HG02973 (cell line): ENCODE measurements around the gene ACOT7.

Experiments
- ATAC-seq: cut with Tn5 transposase; IDR thresholded peaks from one replicate; pipeline ENCODE4 v1.9.1; 2021; ENCODE audit warnings: moderate library complexity; ENCODE audit not compliant: unreplicated experiment

Gene ACOT7

DNA sequence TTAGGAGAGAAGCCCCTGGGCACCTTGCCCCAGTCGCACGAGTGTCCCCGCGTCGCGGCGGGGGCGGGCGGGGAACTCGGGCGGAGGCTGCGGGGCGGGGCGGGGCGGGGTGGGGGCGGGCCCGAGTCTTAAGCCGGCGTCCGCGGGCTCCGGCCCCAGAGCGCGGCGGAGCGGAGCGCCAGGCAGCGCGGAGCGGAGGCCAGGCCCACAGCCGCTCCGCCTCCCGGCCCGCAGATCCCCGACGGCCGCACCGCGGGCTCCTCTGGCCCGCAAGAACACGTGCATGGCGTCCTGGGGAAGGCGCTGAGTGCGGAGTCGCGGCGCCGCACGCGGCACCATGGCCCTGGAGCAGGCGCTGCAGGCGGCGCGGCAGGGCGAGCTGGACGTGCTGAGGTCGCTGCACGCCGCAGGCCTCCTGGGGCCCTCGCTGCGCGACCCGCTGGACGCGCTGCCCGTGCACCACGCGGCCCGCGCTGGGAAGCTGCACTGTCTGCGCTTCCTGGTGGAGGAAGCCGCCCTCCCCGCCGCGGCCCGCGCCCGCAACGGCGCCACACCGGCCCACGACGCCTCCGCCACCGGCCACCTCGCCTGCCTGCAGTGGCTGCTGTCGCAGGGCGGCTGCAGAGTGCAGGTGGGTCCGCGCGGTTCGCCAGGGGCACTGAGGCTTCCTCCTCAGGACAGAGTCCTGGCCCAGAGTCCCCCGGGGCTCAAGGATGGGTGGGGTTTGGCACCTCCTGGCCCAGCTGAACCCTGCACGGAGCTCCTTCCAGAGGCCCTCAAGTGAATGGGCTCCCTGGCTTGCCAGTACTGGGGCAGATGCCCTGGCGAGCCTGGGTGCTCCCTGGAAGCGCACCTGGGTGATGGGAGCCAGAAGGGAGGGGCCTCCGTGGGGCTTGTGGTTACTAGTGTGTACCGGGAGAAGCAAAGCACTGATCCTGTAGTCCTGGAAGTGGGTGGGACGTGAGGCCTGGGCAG is 31.3 kb upstream of the ACOT7 start, which contains the start of gene ESPN:
Gene ESPN, plus strand, starts transcription at position 158 of the 975 bp plus-strand sequence. Its CDS starts 180 bp downstream, at position 338.
- no peak for ATAC-seq

DNA sequence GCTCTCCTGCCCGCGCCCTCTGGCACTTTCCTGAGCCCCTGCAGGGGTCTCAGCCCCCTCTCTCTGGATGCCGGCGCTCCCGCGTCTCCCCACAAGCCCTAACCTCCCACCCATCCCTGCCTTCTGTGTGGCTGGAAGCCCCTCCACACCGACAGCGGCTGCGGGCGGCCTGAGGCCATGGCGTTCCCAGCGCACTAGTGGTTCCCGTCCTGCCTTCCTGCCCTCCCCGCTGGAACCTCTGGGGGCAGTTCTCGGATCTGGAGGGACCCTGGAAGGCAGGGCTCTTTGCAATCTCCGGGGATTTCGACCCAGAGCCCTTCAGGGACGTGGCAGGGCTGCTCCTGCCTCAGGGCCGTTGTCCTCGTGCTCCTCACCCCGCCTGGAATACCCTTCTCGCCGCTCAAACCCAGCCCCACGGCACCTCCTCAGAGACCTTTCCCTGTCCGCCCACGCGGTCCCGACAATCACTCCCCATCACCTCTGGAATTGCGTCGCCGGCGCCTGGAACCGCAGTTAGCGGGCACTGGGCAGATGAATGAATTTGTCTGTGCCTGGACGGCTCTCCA is 30.5 kb upstream of the ACOT7 start:
- no peak for ATAC-seq

DNA sequence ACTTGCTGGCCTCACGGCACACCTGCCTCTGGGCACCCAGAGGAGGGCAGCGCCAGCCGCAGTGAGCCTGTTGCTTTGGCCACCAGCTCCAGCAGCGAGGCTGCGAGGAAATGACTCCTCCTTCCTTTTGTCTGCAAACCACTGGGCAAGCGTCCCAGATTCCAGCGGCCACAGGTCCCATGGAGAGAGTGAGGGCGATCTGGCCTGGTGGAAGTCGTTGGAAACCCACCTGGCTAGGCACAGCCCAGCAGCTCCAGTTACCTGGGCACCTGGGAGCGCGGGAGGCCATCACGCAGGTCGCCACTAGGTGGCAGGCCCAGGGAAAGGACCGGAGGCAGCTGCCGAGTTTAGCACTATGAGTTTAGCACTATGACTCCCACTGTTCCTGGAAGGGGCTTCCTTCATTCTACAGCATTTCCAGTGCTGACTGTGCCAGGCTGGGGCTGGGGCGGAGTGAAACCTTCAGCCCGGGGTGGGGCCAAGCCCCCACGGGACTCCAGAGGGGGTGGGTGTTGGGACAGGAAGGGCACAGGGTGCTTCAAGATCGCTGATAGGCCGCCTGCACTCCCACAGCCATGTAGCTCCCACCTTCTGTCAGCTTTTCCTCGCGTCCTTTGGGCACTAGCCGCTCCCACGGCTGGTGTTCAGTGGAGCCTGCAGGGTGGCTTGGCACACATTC is 29.9 kb upstream of the ACOT7 start:
- ATAC-seq, result no peak

DNA sequence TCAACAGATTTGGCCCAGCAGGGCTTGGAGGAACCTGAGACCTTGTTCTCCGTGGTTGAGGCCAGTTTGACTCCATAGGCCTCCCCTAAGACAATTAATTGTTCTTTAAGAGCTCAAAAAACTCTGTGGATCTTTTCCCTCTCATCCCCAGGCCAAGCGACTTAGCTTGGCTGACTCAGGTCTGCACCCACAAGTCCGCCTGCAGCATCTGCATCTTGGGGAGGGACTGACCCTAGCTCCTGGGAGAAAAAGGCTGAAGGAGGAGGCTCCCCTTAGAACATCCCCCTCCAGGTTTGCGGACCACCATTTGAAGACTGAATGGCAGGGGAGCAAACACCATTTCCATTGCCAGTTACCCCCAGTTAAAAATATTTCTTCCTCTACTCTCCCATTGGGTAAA is 27.7 kb upstream of the ACOT7 start:
- no peak for ATAC-seq

DNA sequence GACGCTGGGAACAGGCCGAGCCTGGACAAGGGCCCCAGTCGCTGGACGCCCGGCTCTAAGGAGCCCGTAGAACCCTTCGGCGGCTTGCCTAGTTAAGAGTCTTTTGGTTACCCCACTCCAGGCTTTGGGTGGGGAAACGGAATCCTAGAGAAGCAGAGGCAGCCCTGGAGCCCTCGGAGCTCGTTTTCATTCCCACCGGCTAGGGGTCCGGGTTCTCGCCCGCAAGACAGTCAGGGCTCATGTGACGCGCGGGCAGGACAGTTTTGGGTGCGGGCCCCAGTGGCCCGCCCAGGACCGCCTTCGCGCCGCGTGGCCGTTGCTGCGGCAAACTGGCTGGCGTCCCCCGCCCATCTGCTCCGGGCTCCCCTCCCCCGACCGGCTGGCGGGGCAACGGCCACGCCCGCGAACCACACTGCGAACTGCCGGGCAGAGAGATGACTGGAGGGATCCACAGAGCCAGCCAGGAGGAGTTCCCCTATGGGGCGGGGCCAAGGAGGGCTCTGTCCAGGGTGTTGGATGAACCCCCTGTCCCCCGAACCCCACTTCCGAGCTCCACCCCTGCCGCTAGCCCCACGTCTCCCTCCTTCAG is 27.0 kb upstream of the ACOT7 start:
- no peak for ATAC-seq

DNA sequence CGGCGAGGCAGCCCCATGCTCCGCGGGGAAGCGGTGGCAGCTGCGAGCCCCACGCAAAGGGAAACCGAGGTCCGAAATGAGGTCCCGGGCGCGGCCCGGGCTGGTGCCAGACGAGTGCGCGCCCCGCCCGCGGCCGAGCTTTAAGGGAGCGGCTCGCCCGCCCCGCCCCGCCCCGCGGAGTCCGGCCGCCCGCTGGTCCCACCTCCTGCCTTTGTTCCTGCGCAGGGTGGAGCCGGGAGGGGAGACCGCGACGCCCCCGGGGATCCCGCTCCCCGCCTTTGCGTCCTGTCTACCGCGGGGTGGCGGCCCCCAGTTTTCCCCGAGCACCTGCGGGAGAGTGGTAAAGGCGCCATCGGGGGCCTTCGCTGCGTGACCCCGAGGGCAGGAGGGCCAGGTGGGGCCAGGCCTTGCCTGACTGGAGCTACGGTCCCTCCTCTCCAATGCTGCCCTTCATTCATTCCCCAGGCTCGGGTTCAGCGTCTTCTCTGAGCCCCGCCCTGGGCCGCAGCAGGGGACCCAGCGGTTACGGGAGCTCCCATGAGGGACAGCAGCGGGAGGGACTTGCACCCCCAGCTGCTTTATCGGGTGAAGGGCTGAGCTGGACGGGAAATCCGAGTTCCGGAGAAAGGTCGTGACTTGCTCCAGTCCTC is 26.4 kb upstream of the ACOT7 start, which contains the start of gene HES2:
Gene HES2, minus strand, starts transcription at position 116 of the 650 bp plus-strand sequence. Its CDS starts 99 bp downstream, at position 17.
- ATAC-seq, result no peak

DNA sequence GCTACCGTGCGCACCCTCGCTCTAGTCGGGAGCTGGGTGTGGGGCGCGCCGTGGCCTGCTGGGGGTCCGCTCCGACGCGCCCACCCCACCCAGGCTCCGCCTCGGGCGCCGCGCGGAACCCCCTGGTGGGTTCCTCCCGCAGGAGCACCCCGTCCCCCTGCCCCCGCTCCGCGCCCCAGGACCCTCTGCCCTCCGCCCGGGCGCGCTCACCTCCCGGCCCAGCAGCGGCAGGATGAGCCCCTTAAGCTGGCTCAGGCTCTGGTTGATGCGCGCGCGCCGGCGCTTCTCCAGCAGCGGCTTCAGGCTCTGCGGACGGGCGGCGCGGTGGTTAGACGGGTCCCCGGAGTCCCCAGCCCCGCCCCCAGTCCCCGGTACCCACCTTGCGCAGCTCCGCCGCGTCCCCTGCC is 25.8 kb upstream of the ACOT7 start:
- ATAC-seq, result no peak

DNA sequence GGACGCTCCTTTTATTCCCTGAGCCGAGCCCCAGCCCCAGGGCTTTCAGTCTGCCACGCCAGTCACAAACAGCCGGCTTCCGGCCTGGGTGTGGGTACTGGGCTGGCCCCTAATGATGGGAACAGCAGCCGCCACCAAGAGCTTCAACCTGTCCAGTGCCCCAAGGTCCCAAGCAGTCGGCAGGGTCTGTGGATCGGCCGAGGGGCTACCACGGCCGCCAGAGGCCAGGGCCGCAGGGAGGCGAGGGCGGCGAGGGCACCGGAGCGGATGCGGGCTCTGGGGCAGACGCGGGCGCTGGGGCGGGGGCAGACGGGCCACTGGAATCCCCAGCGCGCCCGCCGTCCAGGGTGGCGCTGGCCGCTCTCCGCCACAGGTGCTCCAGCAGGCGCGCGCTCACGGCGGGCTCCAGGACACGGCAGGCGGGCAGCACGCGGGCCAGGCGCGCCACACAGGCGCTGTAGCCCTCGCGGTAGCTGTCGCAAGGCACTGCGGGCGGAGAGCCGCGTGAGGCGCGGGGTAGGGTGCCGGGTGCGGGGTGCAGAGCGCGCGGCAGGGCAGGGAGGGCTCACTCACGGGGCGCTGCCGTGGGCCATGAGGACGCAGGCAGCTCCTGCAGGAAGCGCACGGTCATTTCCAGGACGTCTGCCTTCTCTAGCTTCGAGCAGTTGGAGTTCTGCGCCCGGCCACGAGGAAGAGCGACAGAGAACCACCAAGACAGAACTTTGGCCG is 25.3 kb upstream of the ACOT7 start:
- no peak for ATAC-seq

DNA sequence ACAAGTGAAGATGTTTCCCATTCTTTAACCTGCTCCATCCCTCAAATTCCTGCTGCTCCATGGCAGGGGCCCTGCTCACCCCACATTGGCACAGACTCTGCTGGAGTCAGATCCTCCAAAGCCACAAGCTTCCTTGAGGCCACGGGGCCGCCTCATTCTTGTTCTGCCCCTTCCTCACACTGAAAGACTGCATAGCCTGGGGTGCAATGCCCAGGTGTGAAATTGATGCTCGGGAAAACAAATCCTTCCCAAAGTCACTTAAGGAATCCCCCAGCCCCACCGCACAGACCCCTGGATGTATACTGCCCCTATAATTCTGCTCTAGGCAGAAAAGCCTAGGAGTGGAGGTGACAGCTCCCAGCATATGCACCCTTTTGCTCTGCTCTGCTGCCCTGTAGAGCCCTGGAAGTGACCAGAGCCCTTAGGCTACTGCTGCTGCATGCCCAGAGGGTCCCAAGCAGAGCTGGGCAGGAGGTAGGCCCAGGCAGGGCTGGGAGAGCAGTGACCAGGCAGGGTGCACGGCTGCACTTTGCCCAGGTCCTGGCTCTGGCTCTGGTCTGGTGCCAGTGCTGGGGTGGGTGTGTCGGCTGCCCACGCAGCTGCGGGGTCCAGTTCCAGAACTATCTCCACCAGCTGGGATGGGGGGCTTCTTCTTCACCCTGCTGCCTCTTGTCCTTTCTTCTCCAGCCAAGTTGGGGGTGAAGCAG is 24.5 kb upstream of the ACOT7 start:
- no peak for ATAC-seq

DNA sequence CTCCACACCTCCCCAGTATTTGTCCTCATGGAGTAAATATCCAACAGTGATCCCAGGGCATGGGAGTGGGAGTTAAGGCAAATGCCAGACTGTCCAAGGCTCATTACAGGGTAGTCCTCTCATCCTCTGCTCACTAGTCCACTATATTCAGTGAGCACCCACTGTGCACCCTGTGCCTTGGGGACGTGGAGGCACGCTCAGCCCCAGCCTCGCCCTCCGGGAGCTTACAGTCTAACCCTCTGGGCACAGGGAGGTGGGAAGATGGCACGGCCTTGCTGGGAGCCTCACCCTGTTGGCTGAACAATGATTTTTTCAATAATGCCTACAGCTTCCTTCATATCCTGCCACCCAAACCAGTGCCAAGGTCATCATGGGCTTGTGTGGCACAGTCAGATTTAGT is 23.3 kb upstream of the ACOT7 start:
- ATAC-seq, result no peak

DNA sequence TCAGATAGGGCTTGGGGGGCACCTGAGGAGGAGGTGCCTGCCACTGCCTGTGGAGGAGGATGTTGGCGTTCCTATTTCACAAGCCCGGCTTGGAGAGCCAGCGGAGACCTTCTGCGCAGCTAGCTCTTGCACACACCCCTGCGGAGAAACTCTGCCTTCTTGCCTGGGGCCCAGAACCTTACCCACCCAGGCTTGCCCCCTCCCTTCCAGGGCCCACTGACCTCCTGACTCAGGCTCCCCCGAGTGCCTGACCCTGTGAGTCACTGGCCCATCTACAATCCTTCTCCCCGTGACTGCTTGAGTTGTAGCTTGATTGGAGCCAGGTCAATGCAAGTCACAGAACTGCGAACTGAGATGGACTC is 22.7 kb upstream of the ACOT7 start:
- no peak for ATAC-seq

DNA sequence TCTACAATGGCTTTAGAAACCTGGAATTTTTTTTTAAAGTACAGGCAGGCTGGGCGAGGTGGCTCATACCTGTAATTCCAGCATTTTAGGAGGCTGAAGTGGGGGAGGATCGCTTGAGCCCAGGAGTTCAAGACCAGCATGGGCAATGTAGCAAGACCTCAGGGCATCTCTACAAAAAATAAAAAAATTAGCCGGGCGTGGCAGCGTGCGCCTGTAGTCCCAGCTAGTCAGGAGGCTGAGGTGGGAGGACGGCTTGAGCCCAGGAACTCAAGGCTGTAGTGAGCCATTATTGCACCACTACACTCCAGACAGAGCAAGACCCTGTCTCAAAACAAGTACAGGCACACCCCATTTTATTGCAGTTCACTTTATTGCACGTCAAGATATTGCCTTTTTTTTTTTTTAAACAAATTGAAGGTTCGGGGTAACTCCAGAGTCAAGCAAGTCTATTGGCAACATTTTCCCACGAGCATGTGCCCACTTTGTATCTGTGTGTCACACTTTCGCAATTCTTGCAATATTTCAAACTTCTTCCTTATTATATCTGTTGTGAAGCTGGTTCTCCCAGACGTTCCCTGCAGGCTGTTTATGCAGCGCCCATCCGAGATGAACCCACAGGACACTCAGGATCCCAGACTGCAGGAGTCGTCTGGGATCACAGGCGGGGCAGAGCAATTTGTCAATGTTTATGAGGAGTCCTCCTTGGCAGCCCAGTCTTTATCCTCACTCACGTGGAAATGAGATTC is 21.5 kb upstream of the ACOT7 start:
- no peak for ATAC-seq

DNA sequence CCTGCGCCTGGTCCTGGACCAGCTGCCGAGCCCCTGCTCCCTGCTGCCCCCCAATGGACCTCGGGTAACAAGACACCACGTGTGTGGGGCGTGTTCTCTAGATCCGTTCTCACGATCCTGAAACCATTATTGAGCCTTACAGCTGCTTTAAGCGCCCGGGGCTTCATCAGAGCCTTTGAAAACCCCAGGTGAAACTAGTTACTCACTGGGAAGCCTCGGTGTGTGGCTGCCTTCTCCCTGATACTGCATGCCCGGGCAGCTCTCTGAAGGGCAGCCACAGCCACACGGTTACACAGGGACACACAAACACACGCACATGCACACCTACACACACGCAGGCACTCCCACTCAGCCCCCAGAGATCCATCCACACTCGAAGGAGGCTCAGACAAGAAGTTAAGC is 20.9 kb upstream of the ACOT7 start:
- ATAC-seq, result no peak

DNA sequence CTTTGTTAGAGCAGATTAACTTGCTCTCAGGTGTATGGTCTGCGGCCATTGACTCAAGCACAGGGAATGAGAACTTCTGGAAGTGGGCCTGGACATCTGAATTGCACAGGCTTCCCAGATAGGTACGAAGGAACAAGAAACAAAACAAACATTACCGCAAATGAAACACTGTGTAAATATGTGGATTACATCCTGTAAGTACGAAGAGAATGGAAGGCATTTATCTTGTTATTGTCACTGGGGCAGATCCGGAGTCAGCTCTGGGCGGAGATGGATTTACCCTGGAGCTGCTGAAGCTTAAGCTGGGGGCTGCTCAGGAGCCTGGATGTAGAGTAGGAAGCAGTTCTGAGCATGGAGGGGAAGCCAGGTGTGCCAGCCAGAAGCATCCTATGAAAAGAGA is 19.3 kb upstream of the ACOT7 start:
- ATAC-seq, result no peak

DNA sequence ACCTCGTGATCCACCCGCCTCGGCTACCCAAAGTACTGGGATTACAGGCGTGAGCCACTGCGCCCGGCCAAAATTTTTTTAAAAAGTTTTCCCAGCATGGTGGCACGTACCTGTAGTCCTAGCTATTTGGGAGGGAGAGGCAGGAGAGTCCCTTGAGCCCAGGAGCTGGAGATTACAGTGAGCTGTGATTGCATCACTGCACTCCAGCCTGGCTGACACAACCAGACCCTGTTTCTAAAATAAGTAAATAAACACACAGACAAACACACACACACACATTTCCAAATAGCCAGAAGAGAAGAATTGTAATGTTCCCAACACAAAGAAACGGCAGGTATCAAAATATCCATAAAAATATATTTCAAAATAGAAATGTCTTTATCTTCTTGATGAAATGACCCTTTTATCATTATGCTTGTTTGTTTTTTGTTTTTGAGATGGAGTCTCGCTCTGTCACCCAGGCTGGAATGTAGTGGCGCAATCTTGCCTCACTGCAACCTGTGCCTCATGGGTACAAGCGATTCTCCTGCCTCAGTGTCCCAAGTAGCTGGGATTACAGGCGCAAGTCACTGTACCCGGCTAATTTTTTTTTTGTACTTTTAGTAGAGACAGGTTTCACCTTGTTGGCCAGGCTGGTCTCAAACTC is 16.8 kb upstream of the ACOT7 start:
- ATAC-seq, result no peak

DNA sequence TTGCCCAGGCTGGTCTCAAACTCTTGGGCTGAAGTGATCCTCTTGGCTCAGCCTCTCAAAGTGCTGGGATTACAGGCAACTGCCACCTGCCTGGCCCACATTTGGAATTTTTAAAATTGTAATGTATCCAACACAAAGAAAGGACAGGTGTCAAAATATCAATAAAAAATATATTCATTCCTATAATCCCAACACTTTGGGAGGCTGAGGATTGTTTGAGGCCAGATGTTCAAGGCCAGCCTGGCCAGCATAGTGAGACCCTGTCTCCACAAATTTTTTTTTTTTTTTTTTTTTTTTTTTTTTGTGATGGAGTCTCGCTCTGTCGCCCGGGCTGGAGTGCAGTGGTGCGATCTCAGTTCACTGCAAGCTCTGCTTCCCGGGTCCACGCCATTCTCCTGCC is 16.2 kb upstream of the ACOT7 start:
- ATAC-seq, result no peak

DNA sequence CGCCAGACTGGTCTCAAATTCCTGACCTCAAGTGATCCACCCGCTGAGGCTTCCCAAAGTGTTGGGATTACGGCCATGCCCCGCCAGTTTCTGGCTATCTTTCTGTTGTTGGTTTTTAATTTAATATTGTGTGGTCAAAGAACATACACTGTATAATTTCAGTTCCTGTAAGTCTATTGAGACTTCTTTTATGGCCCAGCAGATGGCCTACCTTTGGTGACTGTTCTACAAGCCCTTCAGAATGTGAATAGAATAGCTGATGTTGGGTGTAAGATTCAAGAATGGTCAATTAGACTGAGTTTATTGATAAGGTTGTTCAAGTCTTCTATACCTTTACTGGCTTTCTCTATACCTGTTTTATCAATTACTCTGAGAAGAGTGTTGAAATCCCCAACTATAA is 15.5 kb upstream of the ACOT7 start:
- no peak for ATAC-seq

DNA sequence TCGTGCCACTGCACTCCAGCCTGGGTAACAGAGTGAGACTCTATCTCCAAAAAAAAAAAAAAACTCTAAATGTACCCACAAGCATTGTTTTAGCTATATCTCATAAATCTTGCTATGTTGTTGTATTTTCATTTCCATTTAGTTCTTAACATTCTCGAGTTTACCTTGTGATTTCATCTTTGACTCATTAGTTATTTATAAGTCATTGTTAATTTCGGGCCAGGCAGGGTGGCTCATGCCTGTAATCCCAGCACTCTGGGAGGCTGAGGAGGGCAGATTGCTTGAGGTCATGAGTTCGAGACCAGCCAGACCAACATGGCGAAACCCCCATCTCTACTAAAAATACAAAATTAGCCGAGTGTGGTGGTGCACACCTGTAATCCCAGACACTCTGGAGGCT is 14.5 kb upstream of the ACOT7 start:
- no peak for ATAC-seq
